HG03457 (cell line): ENCODE results near the gene COQ2.
"Not testable (repeated sequence)": the region's sequence is repeated elsewhere in the genome, so short reads cannot be mapped to it uniquely, and the experiment has no call there.

ENCODE experiments used
- ATAC-seq: cut with Tn5 transposase; IDR thresholded peaks from one replicate; pipeline ENCODE4 v1.9.1; 2021; ENCODE audit warnings: moderate number of reproducible peaks; ENCODE audit not compliant: unreplicated experiment

Gene COQ2, protein sequence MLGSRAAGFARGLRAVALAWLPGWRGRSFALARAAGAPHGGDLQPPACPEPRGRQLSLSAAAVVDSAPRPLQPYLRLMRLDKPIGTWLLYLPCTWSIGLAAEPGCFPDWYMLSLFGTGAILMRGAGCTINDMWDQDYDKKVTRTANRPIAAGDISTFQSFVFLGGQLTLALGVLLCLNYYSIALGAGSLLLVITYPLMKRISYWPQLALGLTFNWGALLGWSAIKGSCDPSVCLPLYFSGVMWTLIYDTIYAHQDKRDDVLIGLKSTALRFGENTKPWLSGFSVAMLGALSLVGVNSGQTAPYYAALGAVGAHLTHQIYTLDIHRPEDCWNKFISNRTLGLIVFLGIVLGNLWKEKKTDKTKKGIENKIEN

DNA sequence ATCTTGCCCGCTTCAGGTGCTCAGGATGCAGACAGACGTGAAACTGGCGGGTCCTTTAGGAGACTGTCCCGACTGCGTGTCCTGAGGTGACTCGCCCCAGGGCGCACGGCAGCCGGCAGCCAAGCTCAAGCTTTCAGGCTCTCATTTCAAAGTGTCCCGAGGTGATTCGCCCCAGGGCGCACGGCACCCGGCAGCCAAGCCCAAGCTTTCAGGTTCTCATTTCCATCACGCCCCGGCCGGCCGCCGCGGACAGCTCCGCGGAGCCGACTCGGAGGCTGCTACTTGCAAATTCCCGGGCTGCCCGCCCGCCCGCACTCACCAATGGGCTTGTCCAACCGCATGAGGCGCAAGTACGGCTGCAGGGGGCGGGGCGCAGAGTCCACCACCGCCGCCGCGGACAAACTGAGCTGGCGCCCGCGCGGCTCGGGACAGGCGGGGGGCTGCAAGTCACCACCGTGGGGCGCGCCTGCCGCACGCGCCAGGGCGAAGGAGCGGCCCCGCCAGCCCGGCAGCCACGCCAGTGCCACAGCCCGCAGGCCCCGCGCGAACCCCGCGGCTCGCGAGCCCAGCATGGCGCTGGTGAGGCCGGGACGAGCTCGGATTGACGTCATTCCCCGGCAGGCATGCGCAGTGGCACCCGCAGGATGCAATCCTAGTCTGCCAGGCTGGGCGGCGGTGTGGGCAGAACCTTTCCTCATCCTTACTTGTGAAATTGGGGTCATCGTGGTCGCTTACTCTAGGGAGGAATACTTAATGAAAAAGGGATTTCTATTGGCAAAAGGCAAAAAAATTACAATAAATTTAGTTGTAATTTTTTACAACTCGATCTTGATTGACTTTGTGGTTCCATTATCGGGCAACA is at the start of gene COQ2:
Gene COQ2 (minus strand): TSS at position 606 of the 862 bp plus-strand sequence. CDS start 34 bp downstream, at position 572.
- ATAC-seq: peak; percentile 86

DNA sequence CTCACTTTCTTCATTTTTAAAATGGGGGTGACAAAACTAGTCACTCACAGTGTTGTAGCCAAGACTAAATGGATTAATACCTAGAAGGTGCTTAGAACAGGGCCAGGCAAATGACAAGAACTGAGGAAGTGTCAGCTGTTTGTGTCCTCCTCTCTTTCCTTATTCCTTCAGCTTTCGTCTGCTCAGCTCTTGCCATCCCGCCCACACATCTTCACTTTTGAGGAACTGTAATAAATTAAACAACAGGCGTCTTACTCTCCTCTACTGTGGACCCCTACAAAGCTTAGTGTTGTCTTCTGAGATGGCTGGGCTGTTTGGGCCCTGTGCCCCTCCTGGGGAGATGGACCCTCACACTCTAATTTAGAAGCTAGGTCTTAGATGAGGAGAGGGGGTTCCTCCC is 47.4 kb upstream of the COQ2 start:
- no peak for ATAC-seq

DNA sequence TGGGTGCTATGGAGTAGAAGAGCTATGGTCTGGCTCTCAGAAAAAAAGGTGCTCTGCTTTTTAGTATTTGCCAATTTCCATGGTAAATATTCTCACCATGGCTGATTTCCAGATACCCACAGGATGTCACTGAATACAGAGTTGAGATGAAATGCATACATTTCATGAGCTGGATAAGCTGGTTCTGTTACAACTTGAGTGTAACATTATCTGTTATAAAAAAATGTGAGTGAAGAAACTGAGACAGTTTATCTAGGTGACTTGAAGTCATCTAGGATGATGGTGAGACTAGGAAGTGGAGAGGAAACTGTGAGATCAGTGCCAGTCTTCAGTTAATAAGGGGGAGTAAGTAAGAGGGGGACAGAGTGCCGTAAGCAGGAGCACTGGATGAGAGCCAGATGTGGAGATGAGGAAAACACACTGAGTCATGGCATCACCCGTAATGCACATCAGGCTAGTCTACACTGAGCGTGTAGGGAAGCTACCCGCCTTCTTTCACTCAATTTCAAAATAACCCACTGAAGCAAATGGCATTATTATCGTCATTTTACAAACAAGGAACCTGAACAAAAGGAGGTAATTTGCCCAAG is 45.0 kb upstream of the COQ2 start:
- ATAC-seq: no peak

DNA sequence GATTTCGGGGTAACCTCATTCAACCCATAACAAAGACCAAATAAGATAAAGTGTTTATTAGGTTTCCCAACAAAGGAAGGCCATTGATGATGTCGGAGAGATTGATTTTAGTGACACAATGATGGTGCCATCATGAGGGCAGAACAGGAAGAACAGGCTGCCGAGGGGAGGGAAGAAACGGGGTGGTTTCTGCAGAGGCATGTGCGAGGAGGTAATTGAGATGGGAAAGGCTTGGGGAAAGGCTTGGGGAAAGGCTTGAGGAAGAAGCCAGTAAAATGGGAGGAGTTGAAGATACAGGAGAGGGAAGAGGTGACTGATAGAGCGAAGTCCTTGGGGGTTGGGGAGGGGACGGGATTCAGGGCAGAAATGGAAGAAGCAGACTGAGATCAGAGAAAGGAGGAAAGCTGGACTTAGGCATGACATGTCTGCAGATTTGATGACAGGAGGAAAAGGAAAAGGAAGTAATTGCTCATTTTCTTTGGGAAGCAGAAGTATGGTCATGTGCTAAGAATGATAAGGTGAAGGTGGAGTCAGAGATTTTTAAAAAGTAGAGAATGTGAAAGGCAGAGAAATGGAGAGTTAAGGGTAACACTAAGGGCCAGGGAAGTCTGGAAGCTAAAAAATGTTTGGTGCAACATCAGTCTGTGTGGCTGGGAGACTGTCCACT is 44.1 kb upstream of the COQ2 start:
- no peak for ATAC-seq

DNA sequence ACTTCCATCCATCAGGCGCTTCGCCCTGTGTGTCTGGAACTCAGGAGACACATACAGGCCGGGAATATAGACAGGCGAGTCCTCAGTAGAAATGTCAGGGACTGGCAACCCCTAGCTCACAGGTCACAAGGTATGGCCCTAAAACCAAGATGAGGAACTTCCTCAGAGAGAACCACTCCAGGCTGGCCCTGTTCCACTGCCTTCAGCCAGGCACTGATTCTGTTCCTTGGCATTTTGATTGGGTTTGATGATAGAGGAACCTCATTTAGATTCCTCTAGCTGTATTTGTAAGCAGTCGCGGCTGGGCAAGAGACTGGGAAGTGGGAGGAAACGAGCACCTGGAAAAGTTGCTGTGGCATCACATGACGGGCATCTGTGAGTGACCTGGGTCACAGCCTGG is 41.9 kb upstream of the COQ2 start:
- ATAC-seq: no peak

DNA sequence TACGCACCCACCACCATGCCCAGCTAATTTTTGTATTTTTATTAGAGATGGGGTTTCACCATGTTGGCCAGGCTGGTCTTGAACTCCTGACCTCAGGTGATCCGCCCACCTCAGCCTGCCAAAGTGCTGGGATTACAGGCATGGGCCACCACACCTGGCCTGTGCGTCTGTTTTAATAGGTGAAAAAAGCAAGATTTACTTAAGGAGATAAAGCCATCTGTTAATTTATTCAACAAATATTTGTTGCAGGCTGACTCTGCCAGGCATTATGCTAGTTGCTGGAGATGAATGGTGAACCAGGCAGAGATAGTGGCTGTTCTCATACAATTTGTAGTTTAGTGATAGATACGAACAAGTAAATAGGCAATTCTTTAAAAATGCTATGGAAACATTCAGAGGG is 40.7 kb upstream of the COQ2 start:
- not testable (repeated sequence) for ATAC-seq

DNA sequence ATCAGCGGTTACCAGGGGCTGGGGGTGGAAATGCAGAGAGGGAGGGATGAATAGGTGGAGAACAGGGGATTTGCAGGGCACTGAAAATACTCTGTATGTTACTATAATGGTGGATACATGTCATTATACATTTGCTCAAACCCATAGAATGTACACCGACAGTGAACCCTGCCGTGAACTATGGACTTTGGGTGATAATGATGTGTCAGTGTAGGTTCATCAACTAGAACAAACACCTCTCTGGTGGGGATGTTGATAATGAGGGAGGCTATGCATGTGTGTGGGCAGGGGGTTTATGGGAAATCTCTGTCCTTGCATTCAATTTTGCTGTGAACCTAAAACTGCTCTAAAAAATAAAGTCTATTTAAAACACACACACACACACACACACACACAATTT is 38.5 kb upstream of the COQ2 start:
- ATAC-seq: no peak

DNA sequence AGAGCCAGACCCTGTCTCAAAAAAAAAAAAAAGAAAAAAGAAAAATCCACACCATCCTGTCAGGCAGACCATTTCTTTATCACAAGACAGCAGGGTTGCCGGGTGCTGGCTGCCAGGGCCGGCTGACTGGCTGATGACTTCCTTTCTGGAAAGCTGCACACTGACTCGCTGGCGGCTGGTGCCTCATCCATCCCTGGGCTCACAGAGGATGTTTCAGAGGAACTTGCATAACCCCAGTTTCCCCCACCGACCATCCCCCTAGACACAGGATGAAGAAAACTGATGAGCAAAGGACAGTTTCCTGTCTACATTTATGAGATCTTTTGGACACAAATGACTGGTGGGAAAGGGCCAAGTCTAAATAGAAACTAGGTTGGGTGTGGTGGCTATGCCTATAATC is 36.0 kb upstream of the COQ2 start:
- ATAC-seq: no peak

DNA sequence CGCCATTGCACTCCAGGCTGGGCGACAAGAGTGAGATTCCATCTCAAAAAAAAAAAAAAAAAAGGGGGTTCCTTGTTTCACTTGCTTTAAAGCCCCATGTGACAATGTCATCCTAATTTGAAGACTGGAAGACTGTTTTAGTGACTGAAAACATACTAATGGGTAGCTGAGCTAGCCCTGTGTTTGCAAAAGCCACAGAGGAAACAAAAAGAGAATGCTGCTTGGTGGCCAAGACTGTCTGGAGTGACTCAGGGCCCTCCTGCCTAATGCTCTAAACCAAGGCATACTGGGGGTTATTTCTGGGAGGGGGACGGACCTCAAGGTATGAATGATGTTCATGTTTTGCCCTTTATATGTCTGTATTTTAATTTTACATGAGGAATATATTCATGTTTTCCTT is 34.1 kb upstream of the COQ2 start:
- no peak for ATAC-seq

DNA sequence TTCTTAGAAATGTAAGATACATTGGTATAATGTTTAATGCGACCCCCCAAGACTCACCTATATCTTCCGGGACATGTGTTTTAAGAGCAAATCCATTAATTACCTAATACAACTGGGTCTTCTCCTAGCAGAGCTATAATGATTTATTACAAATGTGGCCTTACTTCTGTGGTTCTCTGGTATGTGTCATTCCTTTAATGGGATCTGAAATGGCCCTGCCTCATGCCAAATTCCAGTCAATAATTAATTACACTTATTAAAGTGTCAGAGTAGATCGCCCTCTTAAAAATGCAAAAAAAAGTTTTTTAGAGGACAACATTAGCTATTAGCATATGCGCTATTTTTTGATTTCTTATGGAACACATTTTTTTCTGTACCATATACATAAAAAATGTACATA is 33.1 kb upstream of the COQ2 start:
- no peak for ATAC-seq

DNA sequence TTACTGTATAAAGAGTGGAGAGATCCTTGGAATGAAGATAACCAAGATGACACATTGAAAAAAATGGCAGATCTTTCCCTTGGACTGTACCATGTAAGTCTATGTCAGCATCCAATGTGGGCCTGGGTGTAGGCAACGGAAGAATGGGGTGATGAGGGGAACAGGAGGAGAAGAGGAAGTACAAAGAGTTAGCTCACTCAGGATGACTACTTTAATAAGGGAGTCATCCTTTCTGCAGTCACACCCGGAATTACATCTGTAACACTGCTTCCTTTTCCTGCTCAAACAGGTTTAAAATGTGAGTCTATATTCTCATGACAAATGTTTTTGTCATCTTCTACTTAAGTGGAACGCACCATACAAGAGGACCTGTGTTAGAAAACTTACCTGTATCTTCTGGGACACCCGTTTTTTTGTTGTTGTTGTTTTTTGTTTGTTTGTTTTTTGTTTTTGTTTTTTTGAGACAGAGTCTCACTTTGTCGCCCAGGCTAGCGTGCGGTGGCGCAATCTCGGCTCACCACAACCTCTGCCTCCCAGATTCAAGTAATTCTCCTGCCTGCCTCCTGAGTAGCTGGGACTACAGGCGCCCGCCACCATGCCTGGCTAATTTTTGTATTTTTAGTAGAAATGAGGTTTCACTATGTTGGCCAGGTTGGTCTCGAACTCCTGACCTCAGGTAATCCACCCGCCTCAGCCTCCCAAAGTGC is 32.0 kb upstream of the COQ2 start:
- ATAC-seq: no peak

DNA sequence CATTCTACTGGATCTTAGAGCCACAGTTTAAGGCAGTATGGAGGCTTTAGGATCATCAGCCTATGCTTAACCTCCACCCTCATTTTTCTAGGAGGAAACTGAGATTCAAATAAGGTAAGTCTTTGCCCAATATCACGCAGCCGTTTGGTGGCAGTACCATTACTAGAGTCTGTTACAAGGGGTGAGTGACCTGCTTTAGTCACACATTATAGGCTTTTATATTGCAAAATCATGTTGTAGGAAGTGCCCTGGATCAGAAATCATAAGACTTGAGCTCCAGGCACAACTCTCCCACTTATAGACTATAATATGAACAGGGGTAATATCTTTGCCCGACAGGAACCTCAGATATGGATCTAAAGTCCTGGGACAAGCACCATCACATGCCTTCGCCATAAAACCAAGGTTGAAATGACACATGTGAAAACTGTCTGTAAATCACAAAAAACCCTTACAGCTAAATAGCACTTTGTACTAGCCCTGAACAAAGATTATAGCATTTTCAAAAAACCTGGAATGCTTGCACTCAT is 30.8 kb upstream of the COQ2 start:
- no peak for ATAC-seq

DNA sequence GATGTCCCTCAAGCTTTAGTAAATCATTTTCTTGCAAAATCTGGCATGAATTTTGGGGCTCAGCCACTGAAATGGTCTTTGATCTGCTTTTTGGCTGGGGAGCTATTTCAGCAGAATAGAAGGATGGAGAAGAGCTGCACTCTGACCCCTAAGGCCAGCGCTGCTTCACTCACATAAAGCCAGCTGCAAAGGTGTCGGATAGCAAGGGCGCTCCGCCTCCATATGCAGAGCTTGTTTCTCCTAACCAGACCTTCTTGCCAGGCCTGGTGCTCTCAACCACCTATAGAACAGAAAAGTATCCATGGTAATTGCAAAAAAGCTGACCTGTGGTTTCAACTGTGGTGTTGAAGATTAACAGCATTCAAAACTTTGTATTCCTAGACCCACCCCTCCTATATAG is 24.1 kb upstream of the COQ2 start:
- no peak for ATAC-seq

DNA sequence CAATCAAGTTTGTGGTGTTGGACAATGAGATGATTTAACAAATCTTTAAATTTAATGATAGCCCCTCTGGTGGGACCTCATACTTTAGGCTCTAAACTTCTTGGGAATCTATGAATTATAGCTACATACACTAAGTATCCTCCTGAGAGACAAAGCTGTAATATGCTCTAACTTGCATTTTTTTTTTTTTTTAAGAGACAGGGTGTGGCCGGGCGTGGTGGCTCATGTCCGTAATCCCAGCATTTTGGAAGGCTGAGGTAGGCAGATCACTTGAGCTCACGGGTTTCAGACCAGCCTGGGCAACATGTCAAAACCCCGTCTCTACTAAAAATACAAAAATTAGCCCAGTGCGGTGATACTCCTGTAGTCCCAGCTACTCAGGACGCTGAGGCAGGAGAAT is 23.3 kb upstream of the COQ2 start:
- no peak for ATAC-seq

DNA sequence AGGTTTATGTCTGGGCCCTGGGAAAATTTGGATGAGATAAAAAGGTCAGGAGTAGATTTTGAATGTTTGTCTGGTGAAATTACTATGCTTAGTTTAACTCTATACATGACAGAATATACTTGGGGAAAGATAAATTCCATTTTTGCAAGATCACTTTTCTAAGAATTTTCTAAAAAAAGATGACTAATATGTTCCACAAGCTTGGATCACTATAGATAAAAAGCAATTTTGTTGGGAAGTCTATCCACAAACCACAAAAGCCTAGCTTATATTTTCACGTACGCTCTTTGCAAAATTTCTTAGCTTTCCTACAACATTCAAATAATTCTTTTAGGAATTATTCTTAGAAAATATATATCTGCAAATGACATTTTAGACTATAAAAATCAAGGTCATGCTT is 20.6 kb upstream of the COQ2 start:
- no peak for ATAC-seq

DNA sequence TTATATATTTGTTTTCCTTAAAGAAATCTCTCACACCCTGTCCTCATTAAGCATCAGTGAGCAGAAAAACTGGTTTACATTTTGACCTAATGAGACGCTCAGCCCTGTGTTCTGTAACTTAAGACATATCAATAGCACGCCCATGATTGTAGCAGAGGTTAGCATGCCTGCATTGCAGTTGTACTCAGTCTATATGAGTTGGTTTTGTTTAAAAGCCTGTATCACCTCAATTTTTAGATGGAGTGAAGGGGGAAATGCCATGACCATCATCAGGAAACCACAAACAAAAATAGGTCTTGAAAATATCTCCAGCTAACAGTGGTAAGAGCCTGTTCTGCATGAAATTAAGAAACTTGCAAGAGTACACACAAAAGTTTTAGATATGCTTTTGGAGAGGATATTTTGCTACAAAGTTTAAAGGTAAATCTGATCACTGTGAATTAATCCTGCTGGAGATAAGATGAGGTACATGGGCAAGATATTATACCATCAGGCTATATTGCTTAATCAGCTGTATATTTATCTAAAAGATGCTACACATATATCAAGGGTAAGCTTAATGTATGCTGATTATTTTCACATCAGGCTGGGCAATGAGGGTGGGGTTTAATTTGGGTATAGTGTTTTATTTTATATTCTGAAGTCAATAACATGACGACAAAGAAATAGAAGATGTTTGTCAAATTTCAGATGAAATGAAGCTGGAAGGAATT is 13.1 kb upstream of the COQ2 start:
- no peak for ATAC-seq

DNA sequence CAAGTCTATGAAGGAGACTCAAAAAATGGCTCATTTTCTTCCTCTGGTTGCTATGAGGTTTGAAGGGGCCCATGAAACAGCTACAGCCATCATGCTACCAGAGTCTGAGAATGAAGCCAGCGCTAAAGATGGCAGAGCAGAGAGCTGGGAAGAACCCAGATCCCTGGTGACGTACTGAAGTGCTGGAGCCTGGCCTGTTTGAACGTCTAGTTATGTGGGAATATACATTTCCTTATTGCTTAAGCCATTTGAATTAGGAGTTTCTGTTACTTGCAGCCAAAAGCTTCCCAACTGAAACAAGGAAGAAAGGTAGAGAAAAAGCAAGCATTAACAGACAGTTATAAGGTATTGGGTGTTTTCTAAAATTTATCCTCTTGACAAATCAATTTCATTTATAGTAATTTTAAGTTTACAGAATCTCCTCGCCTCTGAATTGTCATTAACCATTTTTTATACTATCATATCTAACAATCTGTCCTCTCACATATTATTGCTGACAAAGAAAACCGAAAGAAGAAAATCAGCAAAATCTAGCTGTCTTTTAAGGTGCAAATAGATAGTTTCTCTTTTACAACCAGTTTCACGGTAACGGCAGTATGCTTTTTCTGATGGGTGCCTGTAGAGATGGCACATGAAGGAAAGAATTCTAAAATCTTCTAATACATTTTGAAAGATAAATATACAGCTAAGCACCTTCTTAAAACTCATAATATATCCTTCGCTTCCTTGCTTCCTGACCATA is 8.9 kb upstream of the COQ2 start:
- ATAC-seq: no peak

DNA sequence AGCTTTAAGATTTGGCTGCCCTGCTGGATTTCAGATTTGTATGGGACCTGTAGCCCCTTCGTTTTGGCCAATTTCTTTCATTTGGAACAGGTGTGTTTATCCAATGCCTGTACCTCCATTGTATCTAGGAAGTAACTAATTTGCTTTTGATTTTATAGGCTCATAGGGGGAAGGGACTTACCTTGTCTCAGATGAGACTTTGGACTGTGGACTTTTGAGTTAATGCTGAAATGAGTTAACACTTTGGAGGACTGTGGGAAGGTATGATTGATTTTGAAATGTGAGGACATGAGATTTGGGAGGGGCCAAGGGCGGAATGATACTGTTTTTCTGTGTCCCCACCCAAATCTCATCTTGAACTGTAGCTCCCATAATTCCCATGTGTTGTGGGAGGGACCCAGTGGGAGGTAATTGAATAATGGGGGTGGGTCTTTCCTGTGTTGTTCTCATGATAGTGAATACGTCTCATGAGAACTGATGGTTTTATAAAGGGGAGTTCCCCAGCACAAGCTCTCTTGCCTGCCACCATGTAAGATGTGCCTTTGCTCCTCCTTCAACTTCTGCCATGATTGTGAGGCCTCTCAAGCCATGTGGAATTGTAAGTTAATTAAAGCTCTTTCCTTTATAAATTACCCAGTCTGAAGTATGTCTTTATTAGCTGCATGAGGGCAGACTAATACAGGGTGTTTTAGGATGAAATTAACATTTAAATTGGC is 5.6 kb upstream of the COQ2 start:
- not testable (repeated sequence) for ATAC-seq
